HG03108 (cell line): ENCODE measurements around the gene RGPD3.

Experiments used
- ATAC-seq: cut with Tn5 transposase; IDR thresholded peaks from one replicate; pipeline ENCODE4 v1.9.1; 2021; ENCODE audit warnings: moderate library complexity; ENCODE audit not compliant: unreplicated experiment

The RGPD3 gene

GRCh38 chr2:106343274-106343673 lies 124.9 kb downstream of the RGPD3 start:
- no peak for ATAC-seq

GRCh38 chr2:106342831-106343251 lies 125.4 kb downstream of the RGPD3 start:
- no peak for ATAC-seq

- ATAC-seq = no peak
Observed at GRCh38 chr2:106341666-106342065, 126.5 kb downstream of the RGPD3 start.
